ENCODE results near the gene MFAP4.
A peak's percentile ranks its signal among the peaks of the same experiment; 100 is the strongest.
"Not testable (repeated sequence)": the region's sequence is repeated elsewhere in the genome, so short reads cannot be mapped to it uniquely, and the experiment has no call there.

The MFAP4 gene

DNA sequence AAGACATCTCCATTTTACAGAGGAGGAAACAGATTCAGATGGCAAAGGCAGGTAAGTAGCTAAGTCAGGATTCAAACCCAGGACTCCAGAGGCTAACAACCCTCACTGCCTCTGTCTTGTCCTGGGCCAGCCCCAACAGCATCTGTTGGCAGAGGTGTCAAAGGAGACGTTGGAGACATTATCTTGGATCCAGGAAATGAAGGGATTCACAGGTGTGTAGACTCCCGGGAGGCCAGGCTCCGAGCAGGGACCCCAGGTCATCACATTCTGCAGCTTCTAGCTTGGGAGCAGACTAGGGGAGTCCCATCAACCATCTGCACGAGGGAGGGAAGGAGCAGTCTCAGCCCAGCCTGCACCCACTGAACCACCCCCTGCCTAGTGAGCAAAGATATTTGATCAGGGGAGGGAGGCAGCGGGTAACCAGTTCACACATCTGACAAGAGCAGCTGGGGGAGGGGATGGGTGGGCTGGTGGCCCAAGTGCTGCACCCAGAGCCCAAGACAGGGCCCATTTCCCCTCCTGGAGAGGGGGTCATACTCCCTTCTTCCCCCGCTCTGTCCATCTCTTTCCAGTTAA is 23.4 kb downstream of the MFAP4 start:
- H3K9ac ChIP-seq (ENCODE audit: low read depth, low read length), result peak overlapping the region; percentile 80; the same call in 1 of the 2 replicates
- H3K9me3 ChIP-seq (ENCODE audit: control insufficient read depth, insufficient read depth, low read length), result no peaks in the 10 kb centered on the region
- H3K36me3 ChIP-seq (ENCODE audit: insufficient read depth, low read length), result no peaks in the 10 kb centered on the region
- H3K4me1 ChIP-seq (ENCODE audit: insufficient read depth, low read length), result peaks cover 5% of the 10 kb centered on the region; the same call in 1 of the 2 replicates

DNA sequence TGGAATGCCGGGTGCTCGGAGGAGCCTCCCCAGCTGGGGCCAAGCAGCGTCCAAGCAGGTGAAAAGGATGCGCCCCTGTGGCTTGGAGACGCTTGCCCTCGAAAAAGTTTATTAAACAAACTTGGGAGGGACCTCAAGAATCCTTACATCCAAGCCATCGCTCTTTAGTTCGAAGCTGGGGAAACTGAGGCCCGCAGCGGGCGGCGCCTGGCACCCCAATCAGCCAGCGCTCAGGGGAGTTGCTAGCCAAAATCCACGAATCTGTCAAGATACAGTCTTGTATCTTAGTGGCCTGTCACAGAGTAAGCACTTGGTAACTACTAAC is 23.9 kb downstream of the MFAP4 start:
- H3K9me3 ChIP-seq (ENCODE audit: control insufficient read depth, insufficient read depth, low read length), result no peaks in the 10 kb centered on the region
- H3K36me3 ChIP-seq (ENCODE audit: insufficient read depth, low read length), result no peaks in the 10 kb centered on the region
- peaks cover 5% of the 10 kb centered on the region; the same call in 1 of the 2 replicates for H3K4me1 ChIP-seq (ENCODE audit: insufficient read depth, low read length)
- peak overlapping the region; percentile 80; the same call in 1 of the 2 replicates for H3K9ac ChIP-seq (ENCODE audit: low read depth, low read length)

DNA sequence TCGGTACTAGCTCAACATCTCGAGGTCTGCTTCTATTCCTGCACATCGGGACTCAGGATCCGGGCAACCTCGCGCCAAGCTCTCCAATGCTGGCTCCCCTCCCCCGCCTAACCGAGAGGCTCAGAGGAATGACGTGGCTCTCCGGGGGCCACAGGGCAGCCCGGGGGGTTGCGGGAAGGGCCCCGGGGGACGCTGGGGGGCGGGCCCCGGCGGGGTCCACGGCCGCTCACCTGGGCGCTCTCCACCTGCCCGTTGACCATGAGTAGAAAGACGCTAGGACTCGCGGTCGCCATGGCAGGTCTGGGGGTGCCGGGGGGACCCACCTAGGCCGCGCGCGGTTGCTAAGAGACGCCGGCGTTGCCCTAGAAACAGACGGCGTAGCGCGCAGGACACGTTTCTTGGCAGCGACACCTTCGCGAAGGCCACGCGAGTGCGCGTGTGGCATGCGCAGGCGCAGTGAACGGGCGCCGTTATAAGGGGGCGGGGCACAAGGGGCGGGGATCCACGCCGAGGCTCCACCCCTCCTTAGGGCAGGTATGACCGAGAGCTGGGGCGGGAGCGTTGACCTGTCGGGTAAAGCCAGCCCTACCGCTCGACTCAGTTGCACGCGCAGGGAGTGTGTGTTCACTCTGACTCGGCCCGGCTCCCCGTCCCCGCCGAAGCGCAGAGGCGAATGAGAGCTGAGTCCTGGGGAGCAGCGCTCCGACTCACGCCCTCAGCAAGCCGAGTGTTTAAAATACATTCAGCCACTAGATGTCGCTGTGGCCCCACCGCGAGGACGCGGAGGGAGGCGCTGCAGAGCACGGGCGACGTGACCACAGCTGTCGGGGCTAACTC is 24.5 kb downstream of the MFAP4 start, which contains the start of gene B9D1:
Gene B9D1, minus strand, starts transcription at position 447 of the 837 bp plus-strand sequence. Its CDS starts 154 bp downstream, at position 293.
- Histone ChIP-seq H3K4me1 (ENCODE audit: insufficient read depth, low read length) (peaks cover 5% of the 10 kb centered on the region; the same call in 1 of the 2 replicates), H3K36me3 (ENCODE audit: insufficient read depth, low read length) (no peaks in the 10 kb centered on the region), H3K9me3 (ENCODE audit: control insufficient read depth, insufficient read depth, low read length) (no peaks in the 10 kb centered on the region), H3K9ac (ENCODE audit: low read depth, low read length) (peak within 1 kb of the TSS; percentile 80)

DNA sequence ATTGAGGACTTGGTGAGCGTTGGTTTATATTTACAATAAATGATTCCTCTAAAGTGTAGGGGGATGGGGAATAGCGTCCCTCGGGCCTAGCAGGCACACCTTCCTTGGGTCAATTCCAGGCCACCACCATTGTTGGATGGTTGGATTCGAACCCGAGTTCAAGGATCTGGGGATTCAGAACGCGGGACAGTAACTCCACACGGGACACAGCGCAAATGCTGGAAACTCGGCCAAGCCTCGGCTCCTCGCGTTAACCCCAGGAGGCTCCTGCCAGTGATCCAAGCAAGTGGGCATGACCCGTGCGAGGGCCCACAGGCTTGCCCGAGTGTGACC is 25.1 kb downstream of the MFAP4 start:
- Histone ChIP-seq H3K4me1 (ENCODE audit: insufficient read depth, low read length) (peaks cover 5% of the 10 kb centered on the region; the same call in 1 of the 2 replicates), H3K9me3 (ENCODE audit: control insufficient read depth, insufficient read depth, low read length) (no peaks in the 10 kb centered on the region), H3K9ac (ENCODE audit: low read depth, low read length) (peak overlapping the region; percentile 80; the same call in 1 of the 2 replicates), H3K36me3 (ENCODE audit: insufficient read depth, low read length) (no peaks in the 10 kb centered on the region)

DNA sequence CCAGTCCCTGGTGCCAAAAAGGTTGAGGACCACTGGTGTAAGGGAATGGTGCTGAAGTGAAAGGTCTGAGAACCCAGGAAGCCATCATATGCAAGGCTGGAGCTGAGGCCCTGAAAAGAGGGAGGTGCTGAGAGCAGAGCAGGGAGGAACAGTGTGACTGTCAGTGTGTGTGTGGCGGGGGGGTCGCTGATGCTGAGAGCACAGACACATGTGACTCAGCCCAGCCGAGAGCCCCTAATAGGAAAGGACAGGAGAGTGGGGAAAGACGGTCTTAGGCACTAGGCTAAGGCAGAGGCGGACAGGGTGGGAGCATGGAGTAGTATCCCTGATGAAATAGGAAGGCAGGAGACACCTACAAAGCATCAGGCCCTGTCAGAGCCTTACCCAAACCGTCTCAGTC is 25.7 kb downstream of the MFAP4 start:
- H3K9me3 ChIP-seq (ENCODE audit: control insufficient read depth, insufficient read depth, low read length), result no peaks in the 10 kb centered on the region
- H3K4me1 ChIP-seq (ENCODE audit: insufficient read depth, low read length), result peaks cover 5% of the 10 kb centered on the region; the same call in 1 of the 2 replicates
- no peak overlapping the region; the same call in 1 of the 2 replicates for H3K9ac ChIP-seq (ENCODE audit: low read depth, low read length)
- H3K36me3 ChIP-seq (ENCODE audit: insufficient read depth, low read length), result no peaks in the 10 kb centered on the region

DNA sequence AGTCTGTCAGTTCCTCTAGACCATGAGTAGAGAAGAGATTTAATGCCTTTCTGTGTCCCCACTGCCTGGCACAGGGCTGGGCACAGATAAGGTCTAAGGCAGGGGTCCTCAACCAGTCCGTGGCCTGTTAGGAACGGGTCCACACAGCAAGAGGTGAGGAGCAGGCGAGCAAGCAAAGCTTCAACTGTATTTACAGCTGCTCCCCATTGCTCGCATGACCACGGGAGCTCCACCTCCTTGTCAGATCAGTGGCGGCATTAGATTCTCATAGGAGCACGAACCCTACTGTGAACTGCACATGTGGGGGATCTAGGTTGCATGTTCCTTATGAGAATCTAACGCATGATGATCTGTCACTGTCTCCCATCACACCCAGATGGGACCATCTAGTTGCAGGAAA is 26.2 kb downstream of the MFAP4 start:
- Histone ChIP-seq H3K9ac (ENCODE audit: low read depth, low read length) (no peak overlapping the region), H3K9me3 (ENCODE audit: control insufficient read depth, insufficient read depth, low read length) (no peaks in the 10 kb centered on the region), H3K36me3 (ENCODE audit: insufficient read depth, low read length) (no peaks in the 10 kb centered on the region), H3K4me1 (ENCODE audit: insufficient read depth, low read length) (peaks cover 5% of the 10 kb centered on the region; the same call in 1 of the 2 replicates)

DNA sequence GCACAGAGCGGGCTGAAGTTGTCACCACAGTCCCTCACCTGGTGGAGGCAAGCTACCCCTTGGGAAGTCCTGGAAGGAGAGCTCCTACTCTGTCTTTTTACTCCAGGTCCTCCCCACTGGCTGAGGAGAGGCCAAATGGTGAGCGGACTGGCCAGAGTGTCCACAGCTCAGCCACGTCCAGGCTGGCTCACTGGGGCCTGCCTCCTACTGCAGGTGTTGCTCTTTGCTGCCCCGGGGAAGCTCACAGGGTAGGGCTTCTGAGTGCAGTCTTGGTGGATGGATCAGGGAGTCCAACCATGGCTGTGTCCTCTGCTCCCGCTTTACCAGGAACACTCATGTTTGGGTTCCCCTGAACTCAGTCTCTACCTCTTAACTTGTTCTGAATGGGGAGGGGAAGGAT is 27.1 kb downstream of the MFAP4 start:
- no peaks in the 10 kb centered on the region for H3K9me3 ChIP-seq (ENCODE audit: control insufficient read depth, insufficient read depth, low read length)
- H3K4me1 ChIP-seq (ENCODE audit: insufficient read depth, low read length), result peaks cover 5% of the 10 kb centered on the region; the same call in 1 of the 2 replicates
- no peak overlapping the region for H3K9ac ChIP-seq (ENCODE audit: low read depth, low read length)
- no peaks in the 10 kb centered on the region for H3K36me3 ChIP-seq (ENCODE audit: insufficient read depth, low read length)

DNA sequence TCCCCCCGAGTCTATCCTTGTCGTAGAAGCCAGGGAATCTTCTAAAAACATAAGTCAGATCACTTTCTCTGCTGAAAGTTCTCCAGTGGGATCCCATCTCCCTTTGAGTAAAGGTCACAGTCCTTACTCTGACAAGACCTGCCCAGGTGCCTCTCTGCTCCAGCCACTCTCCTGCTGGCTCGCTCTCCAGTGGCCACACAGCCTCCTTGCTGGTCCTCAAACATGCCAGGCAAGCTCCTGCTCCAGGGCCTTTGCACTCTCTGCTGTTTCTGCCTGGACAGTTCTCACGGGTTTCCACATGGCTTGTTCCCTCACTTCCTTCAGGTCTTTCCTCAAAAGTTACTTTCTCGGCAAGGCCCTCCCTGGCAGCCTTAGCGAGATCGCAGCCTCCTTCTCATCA is 27.8 kb downstream of the MFAP4 start:
- Histone ChIP-seq H3K9me3 (ENCODE audit: control insufficient read depth, insufficient read depth, low read length) (no peaks in the 10 kb centered on the region), H3K36me3 (ENCODE audit: insufficient read depth, low read length) (no peaks in the 10 kb centered on the region), H3K9ac (ENCODE audit: low read depth, low read length) (no peak overlapping the region), H3K4me1 (ENCODE audit: insufficient read depth, low read length) (peaks cover 5% of the 10 kb centered on the region; the same call in 1 of the 2 replicates)

DNA sequence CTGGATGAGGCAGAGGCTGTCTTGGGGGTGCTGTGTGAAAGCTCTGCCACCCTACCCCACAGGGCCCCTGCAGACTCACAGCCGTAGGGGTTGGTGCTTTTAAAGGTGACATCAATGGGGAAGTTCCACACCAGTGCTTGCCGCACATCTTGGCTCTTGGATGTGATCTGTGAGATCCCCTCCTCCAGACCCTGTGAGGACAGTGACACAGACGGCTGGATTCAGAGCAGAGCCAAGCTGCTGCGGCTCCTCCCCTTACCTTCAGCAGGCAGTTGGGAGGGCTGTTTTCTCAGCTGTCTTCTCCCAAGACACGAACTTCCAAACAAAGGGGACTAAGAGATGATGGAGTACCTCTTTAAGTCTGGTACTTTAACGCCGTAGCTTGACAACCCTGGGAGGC is 29.2 kb downstream of the MFAP4 start:
- H3K9ac ChIP-seq (ENCODE audit: low read depth, low read length), result no peak overlapping the region
- H3K36me3 ChIP-seq (ENCODE audit: insufficient read depth, low read length), result no peaks in the 10 kb centered on the region
- no peaks in the 10 kb centered on the region; the same call in 1 of the 2 replicates for H3K4me1 ChIP-seq (ENCODE audit: insufficient read depth, low read length)
- H3K9me3 ChIP-seq (ENCODE audit: control insufficient read depth, insufficient read depth, low read length), result no peaks in the 10 kb centered on the region

DNA sequence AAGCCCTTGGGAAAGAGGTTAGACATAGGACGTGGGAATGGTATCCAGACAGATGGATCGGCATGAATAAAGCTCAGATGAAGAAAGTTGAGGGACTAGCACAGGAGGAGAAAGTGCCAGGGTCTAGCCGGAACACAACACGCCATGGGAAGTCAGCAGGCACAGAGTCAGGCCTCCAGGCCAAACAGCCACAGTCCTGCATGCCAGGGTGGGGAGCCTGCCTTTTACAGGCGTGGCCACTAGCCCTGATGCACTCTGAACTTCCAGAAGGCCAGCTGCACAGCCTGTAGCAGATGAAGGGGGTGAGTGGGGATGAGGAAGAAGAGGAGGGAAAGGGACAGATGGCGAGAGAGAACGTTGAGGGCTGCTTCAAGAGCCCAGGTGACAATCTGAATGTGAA is 29.6 kb downstream of the MFAP4 start:
- Histone ChIP-seq H3K36me3 (ENCODE audit: insufficient read depth, low read length) (no peaks in the 10 kb centered on the region), H3K4me1 (ENCODE audit: insufficient read depth, low read length) (no peaks in the 10 kb centered on the region; the same call in 1 of the 2 replicates), H3K9me3 (ENCODE audit: control insufficient read depth, insufficient read depth, low read length) (no peaks in the 10 kb centered on the region), H3K9ac (ENCODE audit: low read depth, low read length) (no peak overlapping the region)

DNA sequence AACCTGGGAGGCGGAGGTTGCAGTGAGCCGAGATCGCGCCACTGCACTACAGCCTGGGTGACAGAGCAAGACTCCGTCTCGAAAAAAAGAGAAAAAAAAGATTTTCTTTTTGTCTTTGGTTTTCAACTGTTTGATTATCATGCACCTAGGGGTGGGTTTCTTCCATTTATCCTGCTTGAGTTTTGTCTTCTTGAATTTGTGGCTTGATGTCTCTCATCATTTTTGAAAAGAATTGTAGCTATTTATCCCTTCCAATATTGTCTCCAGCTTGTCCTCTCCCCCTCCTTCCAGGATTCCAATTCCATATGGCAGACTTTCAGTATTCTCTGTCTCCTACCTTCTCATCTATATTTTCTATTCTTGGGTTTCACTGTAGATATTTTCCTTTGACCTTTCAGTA is 32.2 kb downstream of the MFAP4 start:
- Histone ChIP-seq H3K36me3 (ENCODE audit: insufficient read depth, low read length) (no peaks in the 10 kb centered on the region), H3K4me1 (ENCODE audit: insufficient read depth, low read length) (no peaks in the 10 kb centered on the region; the same call in 1 of the 2 replicates), H3K9ac (ENCODE audit: low read depth, low read length) (no peak overlapping the region), H3K9me3 (ENCODE audit: control insufficient read depth, insufficient read depth, low read length) (no peaks in the 10 kb centered on the region)

DNA sequence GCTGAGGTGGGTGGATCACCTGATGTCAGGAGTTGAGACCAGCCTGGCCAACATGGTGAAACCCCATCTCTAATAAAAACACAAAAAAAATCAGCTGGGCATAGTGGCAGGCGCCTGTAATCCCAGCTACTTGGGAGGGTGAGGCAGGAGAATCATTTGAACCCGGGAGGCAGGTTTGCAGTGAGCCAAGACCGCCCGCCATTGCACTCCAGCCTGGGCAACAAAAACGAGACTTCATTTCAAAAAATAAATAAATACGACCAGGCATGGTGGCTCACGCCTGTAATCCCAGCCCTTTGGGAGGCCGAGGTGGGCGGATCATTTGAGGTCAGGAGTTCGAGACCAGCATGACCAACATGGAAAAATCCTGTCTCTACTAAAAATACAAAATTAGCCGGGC is 33.6 kb downstream of the MFAP4 start:
- H3K9ac ChIP-seq (ENCODE audit: low read depth, low read length); H3K4me1 ChIP-seq (ENCODE audit: insufficient read depth, low read length); H3K9me3 ChIP-seq (ENCODE audit: control insufficient read depth, insufficient read depth, low read length); H3K36me3 ChIP-seq (ENCODE audit: insufficient read depth, low read length): not testable (repeated sequence)

DNA sequence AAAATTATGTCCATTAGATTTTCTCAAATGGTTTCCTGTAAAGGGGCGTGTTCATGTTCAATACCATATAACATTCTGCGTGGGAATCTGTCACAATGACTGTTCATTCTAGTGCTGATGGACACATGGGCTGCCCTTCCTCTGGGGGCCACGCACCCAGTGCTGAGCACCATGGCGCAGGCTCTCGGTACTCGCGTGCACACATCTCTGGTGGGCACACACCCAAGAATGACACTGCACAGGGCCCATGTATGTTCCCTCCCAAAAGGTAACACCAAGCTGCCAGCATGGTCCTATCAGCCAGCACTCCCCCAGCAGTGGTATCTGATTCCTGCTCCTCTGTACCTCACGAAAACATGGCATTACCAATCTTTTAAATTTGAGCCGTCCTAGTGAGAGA is 38.2 kb downstream of the MFAP4 start:
- H3K9me3 ChIP-seq (ENCODE audit: control insufficient read depth, insufficient read depth, low read length), result no peaks in the 10 kb centered on the region
- H3K36me3 ChIP-seq (ENCODE audit: insufficient read depth, low read length), result no peaks in the 10 kb centered on the region; the same call in 1 of the 2 replicates
- H3K4me1 ChIP-seq (ENCODE audit: insufficient read depth, low read length), result peaks cover 3% of the 10 kb centered on the region; the same call in 1 of the 2 replicates
- no peak overlapping the region for H3K9ac ChIP-seq (ENCODE audit: low read depth, low read length)

DNA sequence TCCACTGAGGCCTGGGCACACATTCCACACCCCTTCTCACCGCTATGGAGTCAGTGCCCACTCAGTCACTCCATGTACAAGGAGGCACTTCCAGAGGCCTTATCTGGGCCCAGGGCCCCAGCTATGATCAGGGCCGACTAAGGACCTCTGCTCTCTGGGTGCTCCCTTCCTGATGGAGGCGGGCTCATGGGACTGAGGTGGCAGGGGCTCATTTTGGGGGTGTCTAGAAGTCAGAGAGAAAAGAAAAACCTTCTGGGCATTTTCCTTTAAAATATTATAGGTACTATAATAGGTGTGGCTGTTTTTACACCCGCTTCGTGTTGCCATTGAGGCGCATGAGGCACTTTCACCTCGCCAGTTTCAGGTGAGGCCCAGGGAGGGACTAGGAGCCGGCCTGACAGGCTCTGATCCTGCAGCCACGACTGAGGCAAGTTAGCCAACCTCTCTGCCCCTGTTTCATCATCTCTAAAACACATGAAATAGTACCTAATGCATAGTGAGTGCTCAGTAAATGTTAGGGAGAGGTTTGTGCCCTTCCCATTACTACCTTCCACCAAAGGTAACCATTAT is 38.8 kb downstream of the MFAP4 start:
- H3K36me3 ChIP-seq (ENCODE audit: insufficient read depth, low read length), result no peaks in the 10 kb centered on the region; the same call in 1 of the 2 replicates
- no peaks in the 10 kb centered on the region for H3K9me3 ChIP-seq (ENCODE audit: control insufficient read depth, insufficient read depth, low read length)
- peaks cover 4% of the 10 kb centered on the region; the same call in 1 of the 2 replicates for H3K4me1 ChIP-seq (ENCODE audit: insufficient read depth, low read length)
- H3K9ac ChIP-seq (ENCODE audit: low read depth, low read length), result no peak overlapping the region
